Endothelial cell of umbilical vein (primary cell): ENCODE data around the gene TOP2B. TPM values are rescaled to one million over a fixed set of nuclear protein-coding genes. Genes with fewer than 3 reads are reported as not detected.

Experiments
- BruUV-seq: library from RNA; stranded (reverse); fragments of 400-500 nt; replicated peaks from 2 replicates; lab custom pipeline; 2021; lab: Mats Ljungman, UMichigan
- CTCF ChIA-PET: fragments of 300-600, 350-600 bp; sonication (Branson Sonifier 250); formaldehyde crosslinking; loops from one replicate; lab custom pipeline; 2021; ENCODE audit warnings: antibody characterized with exemption, inconsistent platforms; lab: Charles Lee
- POLR2A ChIA-PET: fragments of 300-600, 350-600 bp; sonication (Branson Sonifier 250); formaldehyde crosslinking; loops from one replicate; lab custom pipeline; 2021; ENCODE audit warnings: antibody characterized with exemption, inconsistent platforms; lab: Charles Lee
- DNase-seq: peaks from one replicate; pipeline ENCODE4 v3.0.0-alpha.2; 2011; ENCODE audit warnings: low read depth, low spot score
- FAIRE-seq: peaks from 2 replicates; lab custom pipeline; 2011; peaks lifted over from hg19 to GRCh38; lab: Jason Lieb, UNC
- H2AFZ ChIP-seq: 2 replicates; pipeline ENCODE4 v1.6.0; 2012; ENCODE audit warnings: low read depth, low read length, control low read depth, inconsistent platforms
- H3K27ac ChIP-seq: 2 replicates; pipeline ENCODE4 v1.5.1; 2011; ENCODE audit warnings: low read depth, mild to moderate bottlenecking, control low read depth, low read length, moderate library complexity; ENCODE audit not compliant: insufficient read depth
- H3K27me3 ChIP-seq, 2 experiments: 2 replicates each; pipeline versions ENCODE4 v1.6.0 to v1.6.1; 2011; ENCODE audit warnings: low read length in 2 of 2, mixed read lengths in 1 of 2; ENCODE audit not compliant: control insufficient read depth in 2 of 2, insufficient read depth in 2 of 2
- H3K36me3 ChIP-seq, 2 experiments: 2 replicates in 1 of 2; 3 replicates in 1 of 2; pipeline ENCODE4 v1.5.1; 2011; ENCODE audit warnings: low read length in 2 of 2, mild to moderate bottlenecking in 1 of 2, moderate library complexity in 1 of 2; ENCODE audit not compliant: control insufficient read depth in 2 of 2, insufficient read depth in 2 of 2; ENCODE audit errors: extremely low read depth in 1 of 2
- H3K4me1 ChIP-seq: 3 replicates; pipeline ENCODE4 v1.5.1; 2011; ENCODE audit warnings: mild to moderate bottlenecking, low read length; ENCODE audit not compliant: control insufficient read depth, insufficient read depth; ENCODE audit errors: extremely low read depth
- H3K4me2 ChIP-seq: 2 replicates; pipeline ENCODE4 v1.6.1; 2011; ENCODE audit warnings: low read length, control low read depth, mixed read lengths; ENCODE audit not compliant: insufficient read depth
- H3K4me3 ChIP-seq, 3 experiments: fragments of 200-600 bp in 1 of 3; sonication (generic), shearing (Covaris generic) in 1 of 3; replicated peaks in 1 of 3; 2 replicates each; pipeline ENCODE4 v1.5.1; 2011 to 2016; ENCODE audit warnings: control low read depth in 3 of 3, low read length in 3 of 3, mild to moderate bottlenecking in 2 of 3, inconsistent platforms in 1 of 3, low read depth in 1 of 3, moderate library complexity in 1 of 3; ENCODE audit not compliant: insufficient read depth in 1 of 3
- H3K79me2 ChIP-seq: 2 replicates; pipeline ENCODE4 v1.6.0; 2012; ENCODE audit warnings: low read length, inconsistent platforms; ENCODE audit not compliant: control insufficient read depth, insufficient read depth
- H3K9ac ChIP-seq: replicated peaks from 2 replicates; pipeline ENCODE3; 2011; ENCODE audit warnings: low read length, control low read depth; ENCODE audit not compliant: insufficient read depth; ENCODE audit errors: extremely low read depth
- H3K9me1 ChIP-seq: replicated peaks from 3 replicates; pipeline ENCODE4 v1.6.0; 2011; ENCODE audit warnings: mild to moderate bottlenecking, low read length; ENCODE audit not compliant: control insufficient read depth, insufficient read depth; ENCODE audit errors: extremely low read depth
- H3K9me3 ChIP-seq: replicated peaks from 2 replicates; pipeline ENCODE4 v1.5.1; 2012; ENCODE audit warnings: low read length, inconsistent platforms; ENCODE audit not compliant: control insufficient read depth, insufficient read depth
- H4K20me1 ChIP-seq: replicated peaks from 2 replicates; pipeline ENCODE3; 2011; ENCODE audit warnings: mild to moderate bottlenecking, low read length; ENCODE audit not compliant: control insufficient read depth, insufficient read depth; ENCODE audit errors: extremely low read depth
- CTCF ChIP-seq, 2 donors: IDR thresholded peaks; 1 replicate in 1 of 2; 2 replicates in 1 of 2; pipeline ENCODE4 v1.5.1; 2011; ENCODE audit warnings: low read length in 2 of 2, mild to moderate bottlenecking in 2 of 2, moderate library complexity in 2 of 2, control low read depth in 1 of 2, inconsistent platforms in 1 of 2, low read depth in 1 of 2; ENCODE audit not compliant: insufficient read depth in 1 of 2; ENCODE audit errors: extremely low read depth in 1 of 2
- EZH2 ChIP-seq: IDR thresholded peaks from 2 replicates; pipeline ENCODE4 v1.6.1; 2012; ENCODE audit warnings: borderline replicate concordance, low read depth, mild to moderate bottlenecking, moderate library complexity, low read length, inconsistent platforms; ENCODE audit not compliant: severe bottlenecking
- FOS ChIP-seq: IDR thresholded peaks from 2 replicates; pipeline ENCODE4 v1.6.1; 2011; ENCODE audit warnings: mild to moderate bottlenecking, low read length, moderate library complexity, borderline replicate concordance; ENCODE audit not compliant: insufficient read depth
- GATA2 ChIP-seq: IDR thresholded peaks from 2 replicates; pipeline ENCODE4 v1.7.0; 2011; ENCODE audit warnings: low read depth, mild to moderate bottlenecking, moderate library complexity, mixed read lengths, low read length; ENCODE audit not compliant: insufficient read length, insufficient read depth
- JUN ChIP-seq: IDR thresholded peaks from 2 replicates; pipeline ENCODE4 v1.6.1; 2011; ENCODE audit warnings: borderline replicate concordance, low read depth; ENCODE audit not compliant: insufficient read length, insufficient read depth
- MAX ChIP-seq: IDR thresholded peaks from 2 replicates; pipeline ENCODE4 v1.6.1; 2011; ENCODE audit not compliant: insufficient read depth, insufficient read length
- MYC ChIP-seq: IDR thresholded peaks from one replicate; pipeline ENCODE4 v1.6.1; 2011; ENCODE audit warnings: mild to moderate bottlenecking, low read depth, low read length
- POLR2A ChIP-seq: IDR thresholded peaks from 2 replicates; pipeline ENCODE4 v1.6.1; 2012; ENCODE audit warnings: low read depth, mild to moderate bottlenecking, control low read depth, low read length
- POLR2AphosphoS5 ChIP-seq: IDR thresholded peaks from 2 replicates; pipeline ENCODE4 v1.6.1; 2012; ENCODE audit warnings: low read depth, mild to moderate bottlenecking, control low read depth, low read length, moderate library complexity; ENCODE audit not compliant: insufficient read depth
- dilution Hi-C: fragments of 300-500 bp; cut with MboI; formaldehyde crosslinking; loops from one replicate; pipeline ENCODE4 v1.15.0; 2019; ENCODE audit warnings: low sequenced_read_pairs; ENCODE audit not compliant: extremely low pct_ligation_motif_present
- intact Hi-C: fragments of 100-400 bp; cut with micrococcal nuclease; formaldehyde crosslinking; loops from one replicate; pipeline ENCODE4 v1.10.0; 2022
- polyA plus RNA-seq, 4 experiments: library from polyadenylated mRNA; depleted of rRNA in 3 of 4; stranded (reverse) in 3 of 4; unstranded in 1 of 4; fragments of >200 nt; gene quantifications; 2 replicates each; pipeline versions ENCODE4 v1.2.1 to v1.2.3, GENCODE V29; 2011 to 2012; ENCODE audit warnings: missing spikeins in 1 of 4
- total RNA-seq: library from RNA; stranded (reverse); gene quantifications from 2 replicates; pipeline ENCODE4 v1.2.3, GENCODE V29; 2021

The TOP2B gene
- total and polyA plus RNA-seq, 2 donors (not counting 3 experiments of a cell fraction or from before 2014, with no cell fraction given): 20.4 to 98.9 TPM

- Histone ChIP-seq H3K36me3 (no peaks in the 10 kb centered on the region), H3K79me2 (no peaks in the 10 kb centered on the region), H3K9me3 (no peaks in the 10 kb centered on the region), H3K27me3 (no peaks in the 10 kb centered on the region), H3K4me1 (peaks cover 7% of the 10 kb centered on the region), H3K9me1 (no peaks in the 10 kb centered on the region), H3K4me3 (no peak overlapping the region), H3K4me2 (no peak overlapping the region), H4K20me1 (no peaks in the 10 kb centered on the region), H3K9ac (no peak overlapping the region), H2AFZ (no peak overlapping the region), H3K27ac (no peak overlapping the region)
- intact Hi-C loops: no loop called here
- TF ChIP-seq MYC (no peak), CTCF (IDR thresholded peaks at IDR 0.05; ENCODE audit: extremely low read depth in 1 of 2, insufficient read depth in 1 of 2, low read depth in 1 of 2, low read length in 2 of 2) (no peak), JUN (no peak), FOS (no peak), POLR2AphosphoS5 (no peak), GATA2 (no peak), EZH2 (no peak), POLR2A (no peak), MAX (no peak)
- no peak for FAIRE-seq
- dilution Hi-C loops: no loop called here
- no peak for DNase-seq
- no TSS peak for BruUV-seq
- CTCF ChIA-PET: no interaction called here
- POLR2A ChIA-PET: no interaction called here
Observed at GRCh38 chr3:25558796-25559195, 105.9 kb downstream of the TOP2B start.
